Stimulated activated naive CD8-positive, alpha-beta T cell treated with anti-CD3 and anti-CD28 coated beads, Interleukin-15, Interleukin-2, amounts not matched to agents 100 ng/mL and 50 ng/mL, for 24 hours (primary cell): ENCODE measurements around the gene SYNPO2L.
"Not testable (repeated sequence)": the region's sequence is repeated elsewhere in the genome, so short reads cannot be mapped to it uniquely, and the experiment has no call there.

Experiments
- H3K27ac Mint-ChIP-seq: one replicate; pipeline ENCODE4 v1.8.0; 2021; ENCODE audit warnings: mild to moderate bottlenecking, mixed read lengths
- H3K27me3 Mint-ChIP-seq: one replicate; pipeline ENCODE4 v1.8.0; 2021; ENCODE audit warnings: mixed read lengths
- H3K36me3 Mint-ChIP-seq: one replicate; pipeline ENCODE4 v1.8.0; 2021; ENCODE audit warnings: low read depth, mixed read lengths
- H3K4me1 Mint-ChIP-seq: one replicate; pipeline ENCODE4 v1.8.0; 2021; ENCODE audit warnings: low read depth, mixed read lengths
- H3K4me3 Mint-ChIP-seq: one replicate; pipeline ENCODE4 v1.8.0; 2021; ENCODE audit warnings: mild to moderate bottlenecking, mixed read lengths
- H3K9me3 Mint-ChIP-seq: one replicate; pipeline ENCODE4 v1.8.0; 2021; ENCODE audit warnings: mixed read lengths

The SYNPO2L gene

DNA sequence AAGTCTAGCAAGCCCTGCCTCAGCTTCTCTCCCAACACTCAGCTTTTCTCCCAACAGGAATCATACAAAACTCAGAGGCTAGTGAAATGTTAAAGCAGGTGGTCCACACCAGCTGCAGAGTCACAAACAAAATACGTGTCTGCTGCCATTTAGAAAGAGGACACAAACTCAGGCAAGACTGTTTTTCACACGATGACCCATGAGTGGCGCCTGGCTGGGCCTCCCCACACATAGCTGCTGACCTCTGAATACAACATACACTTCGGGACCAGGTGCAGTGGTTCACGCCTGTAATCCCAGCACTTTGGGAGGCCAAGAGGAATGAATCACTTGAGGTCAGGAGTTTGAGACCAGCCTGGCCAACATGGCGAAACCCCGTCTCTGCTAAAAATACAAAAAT lies 6.9 kb upstream of the SYNPO2L start:
- not testable (repeated sequence) for H3K27ac Mint-ChIP-seq, H3K9me3 Mint-ChIP-seq, H3K27me3 Mint-ChIP-seq, H3K4me3 Mint-ChIP-seq, H3K4me1 Mint-ChIP-seq, H3K36me3 Mint-ChIP-seq

- peaks cover 14% of the 10 kb centered on the region for H3K4me1 Mint-ChIP-seq
- no peaks in the 10 kb centered on the region for H3K9me3 Mint-ChIP-seq
- no peak overlapping the region for H3K4me3 Mint-ChIP-seq
- no peak overlapping the region for H3K27ac Mint-ChIP-seq
- no peaks in the 10 kb centered on the region for H3K36me3 Mint-ChIP-seq
- H3K27me3 Mint-ChIP-seq = no peaks in the 10 kb centered on the region
These were observed 406 bp downstream of the SYNPO2L start for GRCh38 chr10:73655257-73655989.

DNA sequence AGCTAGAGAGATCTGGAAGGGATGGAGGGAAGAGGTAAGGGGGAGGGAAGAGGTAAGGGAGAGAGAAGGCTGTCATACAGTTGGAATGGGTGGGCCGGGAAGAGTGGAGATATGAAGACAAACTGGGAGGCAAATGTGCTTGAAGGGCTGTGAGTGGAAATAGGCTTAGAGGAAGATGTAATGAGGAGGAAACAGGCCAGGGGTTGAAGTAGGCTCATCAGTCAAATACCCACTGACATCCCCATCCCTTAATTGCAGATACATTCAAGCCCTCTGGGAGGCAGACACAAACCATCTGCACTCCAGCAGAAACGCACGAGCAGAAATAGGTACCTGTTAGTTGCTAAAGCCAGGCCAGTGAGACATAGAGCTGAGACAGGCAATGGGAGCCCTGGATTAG lies 2.1 kb downstream of the SYNPO2L start:
- Mint-ChIP-seq H3K9me3 (no peaks in the 10 kb centered on the region), H3K36me3 (no peaks in the 10 kb centered on the region), H3K4me1 (peaks cover 17% of the 10 kb centered on the region), H3K4me3 (no peak overlapping the region), H3K27me3 (no peaks in the 10 kb centered on the region), H3K27ac (no peak overlapping the region)

- no peak overlapping the region for H3K27ac Mint-ChIP-seq
- no peak overlapping the region for H3K4me3 Mint-ChIP-seq
- no peaks in the 10 kb centered on the region for H3K9me3 Mint-ChIP-seq
- no peaks in the 10 kb centered on the region for H3K36me3 Mint-ChIP-seq
- no peaks in the 10 kb centered on the region for H3K27me3 Mint-ChIP-seq
- peaks cover 17% of the 10 kb centered on the region for H3K4me1 Mint-ChIP-seq
These were observed 2.6 kb downstream of the SYNPO2L start for GRCh38 chr10:73653195-73653594.

DNA sequence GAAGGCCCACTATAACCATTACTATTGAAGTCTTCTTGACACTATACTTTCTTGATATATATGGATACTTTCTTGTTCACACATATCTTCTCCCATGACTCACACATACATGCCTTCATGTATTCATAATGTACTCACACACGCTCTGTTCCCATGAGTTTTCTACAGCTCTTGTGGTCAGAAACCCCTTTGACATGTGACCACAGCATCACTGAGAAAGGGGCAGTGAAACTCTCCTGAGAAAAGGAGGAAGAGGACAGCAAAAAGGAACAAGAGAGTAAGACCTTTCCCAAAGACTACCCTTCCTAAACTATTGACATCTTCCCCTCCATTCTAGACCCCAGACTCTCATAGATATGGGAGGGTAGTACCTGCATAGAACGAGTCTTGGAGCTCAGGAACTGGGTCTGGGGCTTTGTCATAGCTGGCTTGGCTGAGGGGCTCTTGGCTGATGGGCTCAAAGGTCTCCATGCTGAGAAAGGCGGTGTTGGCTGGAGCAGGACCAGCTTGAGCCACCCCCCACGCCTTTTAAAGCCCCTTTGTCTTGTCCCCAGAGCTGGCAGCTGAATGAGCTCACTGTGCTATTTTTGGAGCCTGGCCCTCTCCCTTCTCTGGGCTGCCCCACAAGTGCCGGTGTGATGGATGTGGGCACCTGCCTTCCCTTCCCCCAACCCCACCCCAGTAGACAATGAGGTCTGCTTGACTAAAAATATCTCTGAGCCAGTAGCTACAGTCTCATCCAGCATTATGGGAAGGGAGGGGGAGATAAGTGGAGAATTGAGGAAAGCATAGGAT lies 5.1 kb downstream of the SYNPO2L start:
- Mint-ChIP-seq H3K4me3 (no peak overlapping the region), H3K36me3 (no peaks in the 10 kb centered on the region)

GRCh38 chr10:73649876-73650536 lies 5.8 kb downstream of the SYNPO2L start:
- Mint-ChIP-seq H3K4me1 (peaks cover 13% of the 10 kb centered on the region), H3K36me3 (no peaks in the 10 kb centered on the region), H3K27ac (no peak overlapping the region), H3K4me3 (no peak overlapping the region), H3K9me3 (no peaks in the 10 kb centered on the region), H3K27me3 (no peaks in the 10 kb centered on the region)

More for the DNA sequence above, 5.1 kb downstream of the SYNPO2L start:
- H3K27me3 Mint-ChIP-seq = no peaks in the 10 kb centered on the region
- H3K9me3 Mint-ChIP-seq = no peaks in the 10 kb centered on the region
- H3K4me1 Mint-ChIP-seq = peaks cover 14% of the 10 kb centered on the region
- H3K27ac Mint-ChIP-seq = no peak overlapping the region

DNA sequence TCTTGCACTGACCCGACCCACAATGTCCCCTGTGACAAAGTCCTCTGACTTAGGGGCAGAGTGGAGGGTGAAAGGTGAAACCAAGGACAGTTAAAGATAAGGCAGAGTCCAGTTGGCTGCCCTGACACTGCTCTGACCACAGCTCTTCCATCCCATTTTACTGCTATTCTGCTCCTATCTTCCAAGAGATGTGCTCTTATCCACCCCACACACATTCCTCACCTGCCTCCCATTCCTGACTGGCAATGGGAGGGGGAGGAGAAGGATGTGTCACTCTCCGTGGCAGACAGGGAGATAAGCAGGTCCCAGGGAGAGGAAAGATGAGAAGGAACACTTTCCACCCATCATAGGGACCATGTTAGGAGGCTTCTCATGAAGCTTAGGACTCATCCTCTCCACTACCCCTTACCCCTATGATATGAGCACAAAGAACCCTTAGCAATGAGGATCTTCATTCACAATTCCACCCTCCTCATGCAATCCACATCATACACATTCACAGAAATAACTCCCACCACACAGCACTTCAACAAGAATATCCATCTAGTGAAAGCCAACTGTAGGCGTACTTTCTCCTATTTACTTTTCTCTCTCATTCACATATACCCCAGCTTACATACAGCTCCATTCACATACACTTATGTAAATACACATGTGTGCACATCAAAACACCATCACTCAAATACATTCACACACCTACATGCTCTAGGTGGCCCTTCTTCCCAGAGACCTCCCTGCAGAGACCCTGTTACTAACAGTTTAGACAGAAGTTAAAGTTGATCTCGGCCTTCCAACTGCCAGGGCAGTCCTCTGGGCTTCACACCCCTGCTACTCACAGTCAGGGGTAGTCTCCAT lies 6.6 kb downstream of the SYNPO2L start:
- H3K4me3 Mint-ChIP-seq = no peak overlapping the region
- no peaks in the 10 kb centered on the region for H3K36me3 Mint-ChIP-seq
- no peaks in the 10 kb centered on the region for H3K9me3 Mint-ChIP-seq
- no peak overlapping the region for H3K27ac Mint-ChIP-seq
- peaks cover 20% of the 10 kb centered on the region for H3K4me1 Mint-ChIP-seq
- no peaks in the 10 kb centered on the region for H3K27me3 Mint-ChIP-seq

DNA sequence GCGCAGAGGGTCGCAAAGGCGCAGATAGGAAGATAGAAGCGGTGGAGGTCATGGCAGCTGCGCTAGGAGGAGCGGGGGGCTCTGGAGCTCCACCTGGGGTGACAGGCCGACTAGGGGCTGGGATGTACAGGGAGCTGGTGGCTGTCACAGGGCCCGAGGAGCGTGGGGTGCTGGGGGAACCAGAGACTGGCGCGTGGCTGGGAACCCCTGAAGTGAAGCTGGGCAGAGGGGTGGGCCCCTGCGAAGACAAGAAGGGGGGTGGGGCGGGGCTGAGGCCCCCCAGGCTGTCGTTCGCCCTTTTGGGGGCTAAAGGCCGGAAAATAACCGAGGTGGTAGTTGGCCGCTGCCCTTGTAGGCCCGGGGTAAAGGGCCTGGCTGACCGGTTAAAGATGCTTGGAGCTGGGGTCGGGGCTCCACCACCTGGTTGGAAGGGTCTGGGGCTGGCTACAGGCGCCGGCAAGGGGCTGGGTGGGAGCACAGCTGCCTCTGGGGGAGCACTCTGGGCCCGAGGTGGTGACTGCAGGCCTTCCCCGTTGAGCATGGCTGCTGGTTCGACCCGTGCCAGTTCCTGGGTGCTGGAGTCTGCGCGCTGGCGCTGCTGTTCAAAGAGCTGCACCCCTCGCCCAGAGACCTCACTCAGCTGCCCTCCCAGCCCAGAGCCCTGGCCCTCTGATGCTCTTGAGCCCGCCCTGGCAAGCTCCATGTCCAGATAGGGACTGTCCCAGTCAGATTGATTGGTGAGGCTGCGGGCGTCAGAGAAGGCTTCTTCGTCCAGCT lies 7.8 kb downstream of the SYNPO2L start:
- Mint-ChIP-seq H3K27ac (no peak overlapping the region), H3K4me3 (peak overlapping the region; percentile 64), H3K4me1 (peaks cover 23% of the 10 kb centered on the region), H3K27me3 (no peaks in the 10 kb centered on the region), H3K9me3 (no peaks in the 10 kb centered on the region), H3K36me3 (no peaks in the 10 kb centered on the region)

DNA sequence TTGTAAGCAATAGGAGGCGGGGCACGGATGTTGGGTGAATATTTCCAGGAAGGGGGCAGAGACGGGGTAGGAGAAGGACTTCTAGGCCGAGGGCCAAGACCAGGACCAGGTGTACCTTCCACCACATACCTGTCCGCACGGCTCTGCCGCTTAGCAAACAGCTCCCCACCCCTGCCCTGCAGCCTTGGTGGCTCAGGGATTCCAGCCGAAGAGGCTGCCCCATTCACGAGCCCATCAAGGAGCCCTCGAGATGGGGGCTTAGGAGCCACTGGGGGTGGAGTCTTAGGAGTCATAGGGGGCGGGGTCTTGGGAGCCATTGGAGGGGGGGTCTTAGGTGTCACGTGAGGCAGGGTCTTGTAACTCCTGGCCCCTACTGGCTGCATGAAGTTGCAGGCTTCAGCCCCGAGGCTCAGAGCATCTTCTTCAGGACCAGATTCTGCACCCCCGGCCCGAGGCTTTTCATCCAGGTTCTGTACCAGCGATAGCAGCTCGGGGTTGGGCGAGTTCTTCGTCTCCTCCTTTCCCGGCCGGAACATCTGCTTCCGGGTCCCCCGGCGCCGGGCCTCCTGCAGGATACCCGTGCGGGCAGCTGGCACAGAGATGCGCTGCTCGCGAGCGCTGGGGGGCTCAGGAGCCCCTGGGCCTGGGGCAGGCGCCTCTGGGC lies 8.5 kb downstream of the SYNPO2L start:
- Mint-ChIP-seq H3K27ac (no peak overlapping the region), H3K27me3 (no peaks in the 10 kb centered on the region), H3K9me3 (no peaks in the 10 kb centered on the region), H3K36me3 (no peaks in the 10 kb centered on the region), H3K4me1 (peaks cover 23% of the 10 kb centered on the region), H3K4me3 (peak overlapping the region; percentile 64)

DNA sequence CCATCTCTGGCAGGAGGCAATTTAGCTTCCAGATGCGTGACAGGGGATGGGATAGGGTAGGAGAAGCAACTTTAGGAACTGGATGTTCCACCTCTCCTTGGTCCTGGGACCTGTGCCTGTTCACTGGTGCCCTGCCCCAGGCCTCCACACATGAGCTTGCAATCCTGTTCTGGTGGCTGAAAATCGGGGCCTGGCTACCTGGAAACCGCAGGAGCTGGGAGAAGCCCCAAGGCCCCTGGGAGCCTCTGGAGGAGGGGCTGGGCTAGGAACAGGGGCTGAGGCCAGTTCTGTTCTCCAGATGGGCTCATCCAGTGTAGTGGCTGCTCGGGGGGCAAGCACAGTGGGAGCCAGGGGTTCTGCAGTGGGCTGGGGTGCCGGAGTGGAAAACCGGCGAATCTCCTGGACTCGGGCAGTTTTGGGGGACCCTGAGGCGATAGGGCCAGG lies 9.2 kb downstream of the SYNPO2L start:
- Mint-ChIP-seq H3K9me3 (no peaks in the 10 kb centered on the region), H3K27me3 (no peaks in the 10 kb centered on the region), H3K4me1 (peaks cover 23% of the 10 kb centered on the region), H3K36me3 (no peaks in the 10 kb centered on the region), H3K4me3 (peak overlapping the region; percentile 64), H3K27ac (no peak overlapping the region)

DNA sequence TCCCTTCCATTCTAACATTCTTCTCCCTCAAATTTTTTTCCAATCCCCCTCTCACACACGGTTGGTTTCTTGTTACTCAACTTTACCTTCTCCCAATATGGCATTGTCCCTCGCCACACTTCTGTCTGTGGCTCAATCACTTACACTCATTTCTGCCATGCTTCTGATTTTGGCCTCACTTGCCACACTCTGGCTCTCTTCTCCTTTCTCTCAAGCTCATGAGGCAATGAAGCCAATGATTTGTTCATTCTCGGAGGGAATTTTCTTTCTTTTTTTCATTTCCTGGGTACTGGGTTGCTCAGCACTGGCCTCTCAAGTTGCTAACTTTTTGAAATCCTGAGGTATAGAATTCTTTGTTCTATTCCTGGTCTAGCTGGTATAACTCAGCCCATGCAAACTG lies 10.6 kb downstream of the SYNPO2L start:
- H3K27me3 Mint-ChIP-seq = no peaks in the 10 kb centered on the region
- H3K4me1 Mint-ChIP-seq = peaks cover 18% of the 10 kb centered on the region
- no peak overlapping the region for H3K4me3 Mint-ChIP-seq
- H3K36me3 Mint-ChIP-seq = no peaks in the 10 kb centered on the region
- no peak overlapping the region for H3K27ac Mint-ChIP-seq
- H3K9me3 Mint-ChIP-seq = no peaks in the 10 kb centered on the region

- Mint-ChIP-seq H3K27me3 (no peaks in the 10 kb centered on the region), H3K4me1 (peaks cover 17% of the 10 kb centered on the region), H3K4me3 (no peak overlapping the region), H3K27ac (no peak overlapping the region), H3K9me3 (no peaks in the 10 kb centered on the region), H3K36me3 (no peaks in the 10 kb centered on the region)
These were observed 11.1 kb downstream of the SYNPO2L start for GRCh38 chr10:73644767-73645166.

DNA sequence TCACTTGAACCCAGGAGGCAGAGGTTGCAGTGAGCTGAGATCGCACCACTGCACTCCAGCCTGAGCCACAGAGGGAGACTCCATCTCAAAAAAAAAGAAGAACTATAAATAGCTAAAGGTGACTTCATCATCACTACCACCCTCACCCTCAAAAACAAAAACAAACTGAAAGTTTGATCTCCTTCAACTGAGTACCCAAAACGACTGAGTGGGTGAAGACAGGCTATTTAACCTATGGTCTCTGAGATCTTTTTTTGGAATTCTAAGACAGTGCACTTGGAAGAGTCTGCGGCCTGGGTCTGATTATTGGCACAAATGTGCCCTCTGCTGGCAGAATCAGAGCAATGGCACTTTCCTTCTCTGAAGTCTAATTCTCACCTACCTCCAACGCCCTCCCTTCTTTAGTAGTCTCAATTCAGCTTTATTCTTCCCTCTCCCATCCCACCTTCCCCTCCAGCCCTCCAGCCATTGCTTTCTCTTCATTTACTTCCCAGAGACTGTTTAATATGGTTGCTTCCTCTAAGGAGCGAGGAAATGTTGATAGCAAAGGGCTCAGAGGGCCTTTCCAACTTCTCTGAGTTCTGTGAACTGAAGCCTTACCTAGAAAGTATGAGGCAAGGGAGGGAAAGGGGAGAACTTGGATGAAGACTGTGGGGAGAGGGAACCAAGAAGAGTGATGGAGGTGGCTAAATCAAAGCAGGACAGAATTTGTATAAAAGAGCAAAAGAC lies 11.7 kb downstream of the SYNPO2L start:
- Mint-ChIP-seq H3K27ac (no peak overlapping the region), H3K9me3 (no peaks in the 10 kb centered on the region), H3K4me3 (no peak overlapping the region), H3K27me3 (no peaks in the 10 kb centered on the region), H3K36me3 (no peaks in the 10 kb centered on the region), H3K4me1 (peaks cover 17% of the 10 kb centered on the region)
